ENCODE data around the gene RNU2-63P. TPM values are rescaled to one million over a fixed set of nuclear protein-coding genes. Genes with fewer than 3 reads are reported as not detected.
"Not testable (repeated sequence)": the region's sequence is repeated elsewhere in the genome, so short reads cannot be mapped to it uniquely, and the experiment has no call there.

RNU2-63P gene
- total RNA-seq, 1 donor from 2014 or later = not detected

- no peak for ATAC-seq
- intact Hi-C loops (cut with DNase I) = no loop called here
- no peak for DNase-seq (ENCODE audit: missing footprints)
Measured at GRCh38 chr2:88036182-88036581, 19.8 kb upstream of the RNU2-63P start.

GRCh38 chr2:88032070-88032702 lies 15.8 kb upstream of the RNU2-63P start:
- intact Hi-C loops (cut with DNase I) = no loop called here
- ATAC-seq (no peak), DNase-seq (ENCODE audit: missing footprints) (no peak)

DNA sequence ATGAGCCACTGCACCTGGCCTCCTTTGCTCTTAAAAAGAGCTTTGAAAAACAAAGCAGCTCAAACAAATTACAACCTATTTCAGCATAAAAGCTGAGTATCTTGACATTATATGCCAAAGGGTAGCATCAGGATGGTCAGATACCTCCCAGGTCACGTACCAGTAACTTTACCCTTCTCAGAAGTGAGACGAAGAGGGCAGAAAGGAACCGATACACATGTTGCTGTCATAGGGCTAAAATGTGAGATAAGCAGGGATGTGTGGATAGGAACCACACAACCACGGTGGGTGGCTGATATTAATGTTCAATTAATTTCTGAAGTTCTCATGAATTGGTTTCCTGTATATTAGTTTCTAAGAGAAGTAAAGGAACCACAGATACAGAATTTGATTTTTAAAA lies 12.6 kb upstream of the RNU2-63P start:
- ATAC-seq (no peak), DNase-seq (ENCODE audit: missing footprints) (no peak)
- intact Hi-C loops (cut with DNase I) = no loop called here

DNA sequence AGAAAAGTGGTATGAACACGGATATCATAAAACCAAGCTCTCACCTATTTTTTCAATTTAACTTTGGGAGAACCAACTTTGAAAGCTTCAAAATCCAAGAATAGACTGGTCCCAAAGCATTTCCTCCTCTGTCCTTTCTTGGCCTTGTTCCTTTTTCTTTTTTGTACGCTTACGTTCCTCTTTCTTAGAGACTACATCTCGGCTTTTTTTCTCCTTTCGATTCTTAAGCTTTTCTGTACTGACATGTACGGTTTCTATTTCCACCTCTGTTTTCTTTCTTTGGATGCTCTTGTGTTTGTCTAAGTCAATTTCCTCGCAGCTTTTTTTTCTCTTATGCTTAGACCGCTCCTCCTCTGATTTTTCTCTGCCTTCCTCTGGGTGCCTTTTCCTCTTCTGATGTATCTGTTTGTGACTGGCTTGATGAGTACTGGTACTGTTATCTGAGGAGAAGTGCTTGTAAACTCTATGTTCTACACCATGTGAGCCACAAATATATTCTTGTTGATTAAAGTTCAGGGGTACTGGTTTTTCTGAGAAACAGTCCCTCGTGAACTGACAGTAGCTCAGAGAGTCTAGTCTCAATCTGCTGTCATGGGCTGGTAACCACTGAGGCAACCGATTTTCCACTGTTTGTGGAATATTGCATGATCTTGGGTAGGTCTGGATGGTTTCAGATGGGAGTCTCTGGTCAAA lies 11.5 kb upstream of the RNU2-63P start:
- no peak for DNase-seq (ENCODE audit: missing footprints)
- intact Hi-C loops (cut with DNase I) = no loop called here
- no peak for ATAC-seq

DNA sequence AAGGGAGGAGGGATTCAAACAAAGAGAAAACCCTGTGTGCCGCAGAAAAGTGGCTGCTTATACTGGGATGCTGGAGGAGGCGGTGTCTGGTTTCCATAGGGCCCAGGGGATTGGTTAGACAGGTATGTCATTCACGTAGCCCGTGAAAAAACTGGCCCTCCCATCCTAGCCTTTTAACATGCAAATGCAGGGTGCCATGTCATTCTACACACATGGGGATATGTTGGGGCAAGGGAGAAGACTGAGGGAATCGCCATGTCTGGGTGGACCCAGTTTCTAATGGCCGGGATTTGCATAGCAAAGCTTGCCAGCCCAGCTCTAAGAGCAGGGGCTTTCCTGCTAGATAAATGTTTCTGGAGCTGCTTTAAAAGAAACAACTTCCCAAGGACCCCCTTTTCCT lies 8.2 kb upstream of the RNU2-63P start:
- ATAC-seq (no peak), DNase-seq (ENCODE audit: missing footprints) (no peak)
- intact Hi-C loops (cut with DNase I) = no loop called here

- DNase-seq (ENCODE audit: missing footprints) = no peak
- intact Hi-C loops (cut with DNase I) = no loop called here
- no peak for ATAC-seq
Measured at GRCh38 chr2:88022669-88022921, 6.2 kb upstream of the RNU2-63P start.

GRCh38 chr2:88019985-88020384 lies 3.6 kb upstream of the RNU2-63P start:
- ATAC-seq (no peak), DNase-seq (ENCODE audit: missing footprints) (no peak)
- intact Hi-C loops (cut with DNase I) = no loop called here

DNA sequence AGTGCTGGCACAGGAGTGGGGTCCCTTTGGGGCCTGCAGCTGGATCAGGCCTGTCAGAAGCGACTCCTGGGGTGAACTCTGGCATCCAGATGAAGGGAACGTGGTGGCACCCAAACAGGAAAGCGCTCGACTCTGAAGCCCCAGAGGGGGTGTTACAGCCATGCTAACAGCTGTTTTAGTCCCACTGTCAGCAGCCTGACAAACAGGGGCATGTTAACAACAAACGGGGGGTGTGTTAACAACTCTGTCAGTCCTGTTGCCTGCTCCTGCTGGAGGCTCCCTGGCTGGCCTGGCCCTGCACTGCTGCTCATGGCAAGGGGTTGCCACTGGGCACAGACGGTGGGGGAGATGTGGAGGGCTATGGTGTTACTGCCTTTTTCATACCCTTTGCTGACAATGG lies 2.6 kb upstream of the RNU2-63P start:
- intact Hi-C loops (cut with DNase I) = no loop called here
- ATAC-seq = no peak

DNA sequence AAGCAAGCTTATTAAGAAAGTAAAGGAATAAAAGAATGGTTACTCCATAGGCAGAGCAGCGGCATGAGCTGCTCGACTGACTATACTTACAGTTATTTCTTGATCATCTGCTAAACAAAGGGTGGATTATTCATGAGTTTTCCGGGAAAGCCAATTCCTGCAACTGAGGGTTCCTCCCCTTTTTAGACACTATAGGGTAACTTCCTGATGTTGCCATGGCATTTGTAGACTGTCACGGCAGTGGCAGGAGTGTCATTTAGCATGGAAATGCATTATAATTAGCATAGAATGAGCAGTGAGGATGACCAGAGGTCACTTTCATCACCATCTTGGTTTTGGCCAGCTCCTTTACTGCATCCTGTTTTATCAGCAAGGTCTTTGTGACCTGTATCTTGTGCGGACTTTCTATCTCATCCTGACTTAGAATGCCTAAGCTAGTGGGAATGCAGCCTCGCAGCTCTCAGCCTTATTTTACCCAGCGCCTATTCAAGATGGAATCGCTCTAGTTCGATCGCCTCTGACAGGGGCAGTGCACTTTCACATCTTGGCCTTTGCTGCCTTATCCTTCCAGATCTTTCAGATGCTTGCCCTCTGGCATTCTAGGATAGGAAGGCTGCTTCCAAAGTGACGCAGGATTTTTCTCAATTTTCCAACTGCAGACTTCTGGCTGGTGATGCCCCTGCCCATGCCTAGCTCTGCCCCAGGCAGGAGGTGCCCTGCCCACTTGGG lies 1.9 kb upstream of the RNU2-63P start:
- ATAC-seq; DNase-seq (ENCODE audit: missing footprints); intact Hi-C loops (cut with DNase I): not testable (repeated sequence)

More for the DNA sequence above, 2.6 kb upstream of the RNU2-63P start:
- no peak for DNase-seq (ENCODE audit: missing footprints)

DNA sequence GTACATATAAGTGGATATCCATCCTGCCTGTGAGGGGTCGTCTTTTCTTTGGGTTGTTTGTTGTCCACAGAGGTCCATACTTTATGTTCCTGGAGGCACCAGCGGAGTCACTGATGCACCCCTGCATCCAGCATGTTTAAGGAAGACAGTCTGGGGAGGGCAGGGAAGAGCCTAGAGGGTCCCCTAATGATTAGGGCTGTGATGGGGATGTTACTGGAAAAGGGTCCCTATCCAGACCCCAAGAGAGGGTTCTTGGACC lies 1.4 kb upstream of the RNU2-63P start:
- intact Hi-C loops (cut with DNase I); ATAC-seq; DNase-seq (ENCODE audit: missing footprints): not testable (repeated sequence)

- intact Hi-C loops (cut with DNase I) = no loop called here
- ATAC-seq (peak; percentile 72), DNase-seq (ENCODE audit: missing footprints) (peak; percentile 80)
Measured at GRCh38 chr2:88016960-88017779, 823 bp upstream of the RNU2-63P start.

DNA sequence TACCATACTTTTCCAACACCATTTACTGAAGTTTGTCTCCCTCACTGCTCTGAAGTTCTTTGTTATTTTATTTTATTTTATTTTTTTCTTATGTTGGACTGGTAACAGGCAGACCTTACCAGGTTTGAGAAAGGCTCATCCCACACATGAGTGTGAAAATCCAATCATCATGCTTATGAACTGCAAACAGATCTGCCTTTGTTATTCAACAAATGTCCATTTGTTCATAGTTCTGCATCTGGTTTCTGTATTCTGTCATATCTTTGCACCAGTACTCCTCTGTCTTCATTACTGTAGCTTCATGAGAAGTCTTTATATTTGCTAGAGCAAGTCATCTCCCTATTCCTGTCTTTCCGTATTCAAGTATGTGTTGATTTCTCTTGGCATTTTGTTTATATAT lies 5.3 kb downstream of the RNU2-63P start:
- intact Hi-C loops (cut with DNase I) = no loop called here
- ATAC-seq (no peak), DNase-seq (ENCODE audit: missing footprints) (no peak)

GRCh38 chr2:88010136-88010535 lies 6.2 kb downstream of the RNU2-63P start:
- no peak for ATAC-seq
- intact Hi-C loops (cut with DNase I) = no loop called here
- no peak for DNase-seq (ENCODE audit: missing footprints)

DNA sequence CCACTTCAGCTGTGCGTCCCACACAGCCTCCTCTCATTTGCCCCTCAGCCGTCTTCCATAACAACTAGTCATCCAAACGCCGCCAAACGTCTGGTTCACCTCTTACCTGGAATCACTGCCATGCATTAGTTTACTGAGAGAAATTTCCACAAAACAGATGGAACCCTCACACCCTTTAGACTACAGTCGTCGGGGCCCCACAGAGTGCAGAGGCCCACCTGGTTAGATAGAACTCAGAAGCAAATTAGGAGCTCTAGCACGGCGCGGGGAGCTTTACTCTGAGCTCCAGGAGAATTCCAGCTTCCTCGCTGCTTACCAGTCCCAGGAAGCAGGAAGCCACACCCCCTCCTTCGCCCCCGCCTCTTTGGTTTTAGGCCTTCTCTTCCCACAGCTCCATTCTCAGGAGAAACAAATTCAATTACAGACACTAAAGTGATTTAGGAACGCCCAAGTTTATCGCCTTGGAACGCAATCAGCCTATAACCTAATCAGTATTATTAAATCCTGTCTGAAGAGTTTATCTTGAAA lies 9.4 kb downstream of the RNU2-63P start:
- no peak for ATAC-seq
- DNase-seq (ENCODE audit: missing footprints) = no peak
- intact Hi-C loops (cut with DNase I) = no loop called here

DNA sequence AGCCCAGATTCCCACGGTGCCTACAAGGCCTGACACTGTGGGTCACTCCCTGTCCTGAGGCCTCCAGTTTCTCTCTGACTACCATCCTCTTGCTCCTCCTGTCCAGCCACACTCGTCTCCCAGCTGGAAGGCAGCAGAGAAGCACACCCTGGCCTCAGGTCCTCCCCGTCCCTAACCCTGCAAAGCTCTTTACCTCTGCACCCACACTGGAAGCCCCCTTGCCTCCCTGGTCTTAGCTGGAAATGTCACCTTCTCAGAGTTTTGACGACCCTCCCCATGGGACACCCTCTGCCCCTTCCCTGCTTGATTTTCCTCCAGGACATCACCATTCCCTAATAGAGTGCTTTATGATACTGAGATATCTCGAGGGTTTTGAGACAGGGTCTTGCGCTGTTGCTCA lies 10.6 kb downstream of the RNU2-63P start:
- intact Hi-C loops (cut with DNase I) = no loop called here
- DNase-seq (ENCODE audit: missing footprints) (no peak), ATAC-seq (no peak)

- intact Hi-C loops (cut with DNase I) = no loop called here
- ATAC-seq (peak; percentile 42), DNase-seq (ENCODE audit: missing footprints) (peak; percentile 68)
Measured at GRCh38 chr2:88003074-88003755, 13.1 kb downstream of the RNU2-63P start.

- DNase-seq (ENCODE audit: missing footprints) (peak; percentile 23), ATAC-seq (no peak)
- intact Hi-C loops (cut with DNase I) = no loop called here
Measured at GRCh38 chr2:88002359-88002707, 14.0 kb downstream of the RNU2-63P start.

GRCh38 chr2:88000474-88000873 lies 15.9 kb downstream of the RNU2-63P start:
- DNase-seq (ENCODE audit: missing footprints); ATAC-seq; intact Hi-C loops (cut with DNase I): not testable (repeated sequence)

DNA sequence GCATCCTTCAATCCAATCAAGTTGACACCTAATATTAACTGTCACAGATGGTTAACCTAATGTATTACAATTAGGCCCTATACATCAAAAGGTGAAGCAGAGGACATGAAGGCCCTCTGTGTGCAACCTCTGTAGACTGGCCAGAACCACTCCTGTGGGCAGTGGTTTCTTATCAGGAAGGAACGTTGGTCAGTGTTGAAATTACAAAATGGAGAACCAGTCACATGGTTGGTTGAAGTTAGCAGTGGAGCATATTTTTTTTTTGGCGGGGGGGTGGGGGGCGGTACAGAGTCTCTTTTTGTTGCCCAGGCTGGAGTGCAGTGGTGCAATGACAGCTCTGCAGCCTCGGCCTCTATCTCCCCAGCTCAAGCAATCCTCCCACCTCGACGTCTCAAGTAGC lies 19.8 kb downstream of the RNU2-63P start:
- DNase-seq (ENCODE audit: missing footprints) (peak; percentile 17), ATAC-seq (no peak)
- intact Hi-C loops (cut with DNase I) = no loop called here

All from Right ventricle myocardium inferior (tissue), 1 donor.